ENCODE measurements around the gene IFI30. TPM values are rescaled to one million over a fixed set of nuclear protein-coding genes. Genes with fewer than 3 reads are reported as not detected.

IFI30 gene
- total and polyA plus RNA-seq, 2 experiments from 2014 or later = 0.86 to 10.3 TPM

GRCh38 chr19:18137242-18137641 lies 36.4 kb upstream of the IFI30 start:
- H3K9me3 ChIP-seq (ENCODE audit: low read depth) = no peaks in the 10 kb centered on the region
- no peaks in the 10 kb centered on the region for H4K20me1 ChIP-seq (ENCODE audit: insufficient read depth)
- WGBS, 2 experiments (ENCODE audit: low coverage in 1 of 2, low lambda C conversion rate in 2 of 2, missing lambda C conversion rate in 2 of 2) = 79 to 83% methylated on average over 9 to 11 of the region's 11 CpGs
- no peaks in the 10 kb centered on the region for H3K9me2 ChIP-seq (ENCODE audit: insufficient read depth)
- peaks cover 8% of the 10 kb centered on the region; the same call in 1 of the 2 replicates for H3K36me3 ChIP-seq (ENCODE audit: low read depth)
- no peaks in the 10 kb centered on the region for H3K27me3 ChIP-seq (replicated peaks; ENCODE audit: insufficient read depth)
- no peaks in the 10 kb centered on the region for H3F3A ChIP-seq (ENCODE audit: insufficient read depth)
- DNase-seq = no peak
- no peak overlapping the region for H3K27ac ChIP-seq
- H3K4me3 ChIP-seq = no peak overlapping the region
- TF ChIP-seq EZH2phosphoT487 (IDR thresholded peaks at IDR 0.05; ENCODE audit: insufficient read depth, low read depth) = no peak
- TF ChIP-seq EZH2 (IDR thresholded peaks at IDR 0.05; ENCODE audit: insufficient read depth, poor library complexity, severe bottlenecking) = no peak
- H3K79me2 ChIP-seq (ENCODE audit: insufficient read depth) = no peaks in the 10 kb centered on the region
- H3K4me1 ChIP-seq (ENCODE audit: insufficient read depth) = no peaks in the 10 kb centered on the region
- no peak overlapping the region for H2AFZ ChIP-seq
- in situ Hi-C loops (cut with MboI) = no loop called here
- H3K4me2 ChIP-seq (ENCODE audit: unreplicated experiment) = no peak overlapping the region
- H3K9ac ChIP-seq = no peak overlapping the region

GRCh38 chr19:18137657-18138339 lies 35.8 kb upstream of the IFI30 start:
- H3K4me1 ChIP-seq (ENCODE audit: insufficient read depth) = no peaks in the 10 kb centered on the region
- no peaks in the 10 kb centered on the region for H4K20me1 ChIP-seq (ENCODE audit: insufficient read depth)
- no peak overlapping the region for H3K4me3 ChIP-seq
- WGBS, 2 experiments (ENCODE audit: low coverage in 1 of 2, low lambda C conversion rate in 2 of 2, missing lambda C conversion rate in 2 of 2) = 94% methylated on average over 9 of the region's 9 CpGs
- H3K9ac ChIP-seq = no peak overlapping the region
- no peaks in the 10 kb centered on the region for H3K9me3 ChIP-seq (ENCODE audit: low read depth)
- H3F3A ChIP-seq (ENCODE audit: insufficient read depth) = no peaks in the 10 kb centered on the region
- H3K79me2 ChIP-seq (ENCODE audit: insufficient read depth) = no peaks in the 10 kb centered on the region
- TF ChIP-seq EZH2 (IDR thresholded peaks at IDR 0.05; ENCODE audit: insufficient read depth, poor library complexity, severe bottlenecking) (no peak), EZH2phosphoT487 (IDR thresholded peaks at IDR 0.05; ENCODE audit: insufficient read depth, low read depth) (no peak)
- H3K4me2 ChIP-seq (ENCODE audit: unreplicated experiment) = no peak overlapping the region
- H3K9me2 ChIP-seq (ENCODE audit: insufficient read depth) = no peaks in the 10 kb centered on the region
- no peak overlapping the region for H2AFZ ChIP-seq
- H3K36me3 ChIP-seq (ENCODE audit: low read depth) = peaks cover 8% of the 10 kb centered on the region; the same call in 1 of the 2 replicates
- H3K27ac ChIP-seq = no peak overlapping the region
- in situ Hi-C loops (cut with MboI) = no loop called here
- no peaks in the 10 kb centered on the region for H3K27me3 ChIP-seq (replicated peaks; ENCODE audit: insufficient read depth)
- no peak for DNase-seq

- H3F3A ChIP-seq (ENCODE audit: insufficient read depth) = no peaks in the 10 kb centered on the region
- no peaks in the 10 kb centered on the region for H3K4me1 ChIP-seq (ENCODE audit: insufficient read depth)
- no peak for DNase-seq
- H3K79me2 ChIP-seq (ENCODE audit: insufficient read depth) = no peaks in the 10 kb centered on the region
- H3K4me2 ChIP-seq (ENCODE audit: unreplicated experiment) = no peak overlapping the region
- no peaks in the 10 kb centered on the region for H3K27me3 ChIP-seq (replicated peaks; ENCODE audit: insufficient read depth)
- no peak overlapping the region for H3K4me3 ChIP-seq
- H4K20me1 ChIP-seq (ENCODE audit: insufficient read depth) = no peaks in the 10 kb centered on the region
- TF ChIP-seq EZH2 (IDR thresholded peaks at IDR 0.05; ENCODE audit: insufficient read depth, poor library complexity, severe bottlenecking) (no peak), EZH2phosphoT487 (IDR thresholded peaks at IDR 0.05; ENCODE audit: insufficient read depth, low read depth) (no peak)
- no peaks in the 10 kb centered on the region for H3K9me3 ChIP-seq (ENCODE audit: low read depth)
- H2AFZ ChIP-seq = no peak overlapping the region
- WGBS, 2 experiments (ENCODE audit: low coverage in 1 of 2, low lambda C conversion rate in 2 of 2, missing lambda C conversion rate in 2 of 2) = 96% methylated on average over 1 of the region's 1 CpG
- H3K27ac ChIP-seq = no peak overlapping the region
- in situ Hi-C loops (cut with MboI) = no loop called here
- H3K9me2 ChIP-seq (ENCODE audit: insufficient read depth) = no peaks in the 10 kb centered on the region
- no peak overlapping the region for H3K9ac ChIP-seq
- H3K36me3 ChIP-seq (ENCODE audit: low read depth) = peaks cover 12% of the 10 kb centered on the region; the same call in 1 of the 2 replicates
Measured at GRCh38 chr19:18140473-18140872, 33.1 kb upstream of the IFI30 start.

- in situ Hi-C loops (cut with MboI) = no loop called here
- Histone ChIP-seq H3K27me3 (replicated peaks; ENCODE audit: insufficient read depth) (no peaks in the 10 kb centered on the region), H3K4me2 (ENCODE audit: unreplicated experiment) (no peak overlapping the region), H3K4me1 (ENCODE audit: insufficient read depth) (no peaks in the 10 kb centered on the region), H3F3A (ENCODE audit: insufficient read depth) (no peaks in the 10 kb centered on the region), H3K79me2 (ENCODE audit: insufficient read depth) (no peaks in the 10 kb centered on the region), H3K9me3 (ENCODE audit: low read depth) (no peaks in the 10 kb centered on the region), H4K20me1 (ENCODE audit: insufficient read depth) (no peaks in the 10 kb centered on the region), H2AFZ (no peak overlapping the region), H3K36me3 (ENCODE audit: low read depth) (peaks cover 13% of the 10 kb centered on the region; the same call in 1 of the 2 replicates), H3K9ac (no peak overlapping the region), H3K4me3 (no peak overlapping the region), H3K9me2 (ENCODE audit: insufficient read depth) (no peaks in the 10 kb centered on the region), H3K27ac (no peak overlapping the region)
- WGBS, 2 experiments (ENCODE audit: low coverage in 1 of 2, low lambda C conversion rate in 2 of 2, missing lambda C conversion rate in 2 of 2) = 86% methylated on average over 5 to 6 of the region's 6 CpGs
- peak; percentile 31 for DNase-seq
- TF ChIP-seq EZH2 (IDR thresholded peaks at IDR 0.05; ENCODE audit: insufficient read depth, poor library complexity, severe bottlenecking) (no peak), EZH2phosphoT487 (IDR thresholded peaks at IDR 0.05; ENCODE audit: insufficient read depth, low read depth) (no peak)
Measured at GRCh38 chr19:18141031-18141430, 32.6 kb upstream of the IFI30 start.
